ENCODE results near the gene DEK. TPM values are rescaled to one million over a fixed set of nuclear protein-coding genes. Genes with fewer than 3 reads are reported as not detected.

DEK gene
- polyA plus RNA-seq, 1 donor (not counting 4 experiments of a cell fraction or from before 2014, with no cell fraction given), result 45.0 TPM

DNA sequence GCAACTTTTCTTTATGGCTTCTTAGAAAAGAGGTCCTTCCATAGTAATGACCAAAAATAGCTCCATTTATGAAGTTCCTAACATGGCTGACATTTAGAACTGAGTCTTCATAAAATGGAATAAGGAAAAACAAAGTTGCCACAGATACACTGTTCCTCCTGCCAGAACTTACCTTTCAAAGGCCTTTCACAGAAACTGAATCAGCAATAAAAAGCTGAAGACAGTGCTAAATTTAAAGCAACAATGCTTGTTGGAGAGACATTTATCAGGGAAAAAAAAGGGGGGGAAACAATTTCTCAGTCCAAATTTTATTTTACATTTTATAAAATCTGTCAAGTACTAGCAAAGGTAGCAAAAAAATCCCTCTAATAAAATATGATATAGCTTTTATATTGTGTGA lies 17.3 kb downstream of the DEK start:
- H3K9me1 ChIP-seq (ENCODE audit: control insufficient read depth, extremely low read depth, insufficient read depth, low read length), result no peaks in the 10 kb centered on the region
- H3K79me2 ChIP-seq (ENCODE audit: control insufficient read depth, insufficient read depth, low read length), result peaks cover 22% of the 10 kb centered on the region
- dilution Hi-C loops (cut with MboI; ENCODE audit: extremely low pct_ligation_motif_present, low sequenced_read_pairs), result no loop called here
- peaks cover 26% of the 10 kb centered on the region for H3K4me1 ChIP-seq (ENCODE audit: control insufficient read depth, extremely low read depth, insufficient read depth, low read length)
- FAIRE-seq (no peak), DNase-seq (ENCODE audit: low read depth, low spot score) (no peak)
- no peak overlapping the region for H2AFZ ChIP-seq (ENCODE audit: control insufficient read depth, low read length)
- no peak overlapping the region for H3K9ac ChIP-seq (ENCODE audit: control insufficient read depth, extremely low read depth, insufficient read depth, low read length)
- no peak for TF ChIP-seq EZH2 (IDR thresholded peaks at IDR 0.05; ENCODE audit: low read length)
- TF ChIP-seq, protein P1, sequence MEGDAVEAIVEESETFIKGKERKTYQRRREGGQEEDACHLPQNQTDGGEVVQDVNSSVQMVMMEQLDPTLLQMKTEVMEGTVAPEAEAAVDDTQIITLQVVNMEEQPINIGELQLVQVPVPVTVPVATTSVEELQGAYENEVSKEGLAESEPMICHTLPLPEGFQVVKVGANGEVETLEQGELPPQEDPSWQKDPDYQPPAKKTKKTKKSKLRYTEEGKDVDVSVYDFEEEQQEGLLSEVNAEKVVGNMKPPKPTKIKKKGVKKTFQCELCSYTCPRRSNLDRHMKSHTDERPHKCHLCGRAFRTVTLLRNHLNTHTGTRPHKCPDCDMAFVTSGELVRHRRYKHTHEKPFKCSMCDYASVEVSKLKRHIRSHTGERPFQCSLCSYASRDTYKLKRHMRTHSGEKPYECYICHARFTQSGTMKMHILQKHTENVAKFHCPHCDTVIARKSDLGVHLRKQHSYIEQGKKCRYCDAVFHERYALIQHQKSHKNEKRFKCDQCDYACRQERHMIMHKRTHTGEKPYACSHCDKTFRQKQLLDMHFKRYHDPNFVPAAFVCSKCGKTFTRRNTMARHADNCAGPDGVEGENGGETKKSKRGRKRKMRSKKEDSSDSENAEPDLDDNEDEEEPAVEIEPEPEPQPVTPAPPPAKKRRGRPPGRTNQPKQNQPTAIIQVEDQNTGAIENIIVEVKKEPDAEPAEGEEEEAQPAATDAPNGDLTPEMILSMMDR (optimal IDR thresholded peaks at IDR 0.05 in 1 of 3, IDR thresholded peaks at IDR 0.05 in 1 of 3, conservative IDR thresholded peaks at IDR 0.05 in 1 of 3; ENCODE audit: extremely low read depth in 1 of 3, insufficient read depth in 2 of 3, low read length in 3 of 3), result no peak
- no peak overlapping the region for H3K4me2 ChIP-seq (ENCODE audit: control insufficient read depth, extremely low read depth, insufficient read depth, low read depth, low read length)
- H3K4me3 ChIP-seq (ENCODE audit: control insufficient read depth in 2 of 3, extremely low read depth in 1 of 3, insufficient read depth in 2 of 3, low read depth in 1 of 3, low read length in 3 of 3), result no peak overlapping the region
- H3K9me3 ChIP-seq (ENCODE audit: control insufficient read depth, low read depth, low read length), result no peaks in the 10 kb centered on the region
- no peaks in the 10 kb centered on the region for H4K20me1 ChIP-seq (ENCODE audit: control insufficient read depth, extremely low read depth, insufficient read depth, low read length)
- H3K36me3 ChIP-seq (ENCODE audit: control insufficient read depth in 2 of 2, extremely low read depth in 1 of 2, insufficient read depth in 2 of 2, low read length in 2 of 2), result peaks cover 4 to 22% of the 10 kb centered on the region in 2 experiments
- H3K27me3 ChIP-seq (ENCODE audit: control insufficient read depth, extremely low read depth, insufficient read depth, low read length), result no peaks in the 10 kb centered on the region
- no peak overlapping the region for H3K27ac ChIP-seq (ENCODE audit: control insufficient read depth, insufficient read depth, low read length)

DNA sequence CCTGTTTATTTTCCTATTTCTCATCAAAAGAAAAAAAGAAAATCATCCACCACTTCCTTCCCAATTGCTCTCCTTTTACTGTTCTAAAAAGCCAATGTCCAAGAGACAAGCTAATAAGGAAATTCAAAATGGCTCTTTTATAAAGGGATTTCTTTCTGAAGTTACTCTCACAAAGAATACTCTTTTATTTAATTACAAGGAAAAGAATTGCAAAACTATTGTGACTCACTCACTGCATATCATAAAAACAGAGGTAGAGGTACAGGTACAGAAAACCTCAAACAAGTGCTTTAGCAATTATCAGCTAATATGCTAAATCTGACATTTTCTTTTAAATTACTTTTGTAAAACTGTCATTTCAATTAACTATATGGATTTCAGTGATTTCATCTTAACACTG lies 18.1 kb downstream of the DEK start:
- H3K4me2 ChIP-seq (ENCODE audit: control insufficient read depth, extremely low read depth, insufficient read depth, low read depth, low read length), result no peak overlapping the region
- H3K9me1 ChIP-seq (ENCODE audit: control insufficient read depth, extremely low read depth, insufficient read depth, low read length), result no peaks in the 10 kb centered on the region
- H3K27ac ChIP-seq (ENCODE audit: control insufficient read depth, insufficient read depth, low read length), result peak overlapping the region; percentile 62
- DNase-seq (ENCODE audit: low read depth, low spot score) (no peak), FAIRE-seq (no peak)
- peaks cover 2 to 23% of the 10 kb centered on the region in 2 experiments for H3K36me3 ChIP-seq (ENCODE audit: control insufficient read depth in 2 of 2, extremely low read depth in 1 of 2, insufficient read depth in 2 of 2, low read length in 2 of 2)
- no peaks in the 10 kb centered on the region for H3K27me3 ChIP-seq (ENCODE audit: control insufficient read depth, extremely low read depth, insufficient read depth, low read length)
- H3K9me3 ChIP-seq (ENCODE audit: control insufficient read depth, low read depth, low read length), result no peaks in the 10 kb centered on the region
- no peak overlapping the region for H3K4me3 ChIP-seq (ENCODE audit: control insufficient read depth in 2 of 3, extremely low read depth in 1 of 3, insufficient read depth in 2 of 3, low read depth in 1 of 3, low read length in 3 of 3)
- no peak overlapping the region for H3K9ac ChIP-seq (ENCODE audit: control insufficient read depth, extremely low read depth, insufficient read depth, low read length)
- peaks cover 34% of the 10 kb centered on the region for H3K4me1 ChIP-seq (ENCODE audit: control insufficient read depth, extremely low read depth, insufficient read depth, low read length)
- H4K20me1 ChIP-seq (ENCODE audit: control insufficient read depth, extremely low read depth, insufficient read depth, low read length), result no peaks in the 10 kb centered on the region
- TF ChIP-seq EZH2 (IDR thresholded peaks at IDR 0.05; ENCODE audit: low read length), result no peak
- TF ChIP-seq, protein P1 (optimal IDR thresholded peaks at IDR 0.05 in 1 of 3, IDR thresholded peaks at IDR 0.05 in 1 of 3, conservative IDR thresholded peaks at IDR 0.05 in 1 of 3; ENCODE audit: extremely low read depth in 1 of 3, insufficient read depth in 2 of 3, low read length in 3 of 3), result no peak
- dilution Hi-C loops (cut with MboI; ENCODE audit: extremely low pct_ligation_motif_present, low sequenced_read_pairs), result no loop called here
- peaks cover 16% of the 10 kb centered on the region for H3K79me2 ChIP-seq (ENCODE audit: control insufficient read depth, insufficient read depth, low read length)
- H2AFZ ChIP-seq (ENCODE audit: control insufficient read depth, low read length), result no peak overlapping the region

Data from keratinocyte (primary cell).